SK-N-MC (cell line): ENCODE results near the gene TRMT2A.

Experiments
- DNase-seq: peaks from one replicate; pipeline ENCODE4 v3.0.0-alpha.2; 2011; ENCODE audit warnings: low read depth, low spot score
- H3K27ac ChIP-seq: fragments of 200-600 bp; sonication (generic); 2 replicates; pipeline ENCODE4 v1.5.1; 2016; ENCODE audit warnings: mixed run types
- H3K36me3 ChIP-seq: fragments of 200-600 bp; sonication (generic); 2 replicates; pipeline ENCODE4 v1.6.1; 2017; ENCODE audit warnings: antibody characterized with exemption, low read length, mixed read lengths; ENCODE audit not compliant: insufficient read depth
- H3K4me3 ChIP-seq: fragments of 200-600 bp; sonication (generic); 2 replicates; pipeline ENCODE4 v1.5.1; 2016
- H3K9ac ChIP-seq: fragments of 200-600 bp; sonication (generic); 2 replicates; pipeline ENCODE4 v1.8.0; 2017; ENCODE audit warnings: mixed run types, mixed read lengths; ENCODE audit not compliant: insufficient read length
- H3K9me3 ChIP-seq: fragments of 200-600 bp; sonication (generic); 2 replicates; pipeline ENCODE4 v1.6.1; 2017; ENCODE audit warnings: low read depth, mild to moderate bottlenecking, antibody characterized with exemption, low read length, moderate library complexity, mixed read lengths
- EZH2 ChIP-seq: fragments of 200-600 bp; sonication (generic); IDR thresholded peaks from one replicate; pipeline ENCODE4 v1.6.1; 2017; ENCODE audit warnings: antibody characterized with exemption
- FOXP2 ChIP-seq: optimal IDR thresholded peaks from 2 replicates; pipeline ENCODE3; 2011; ENCODE audit warnings: mild to moderate bottlenecking, moderate library complexity; ENCODE audit not compliant: insufficient read depth; ENCODE audit errors: extremely low read length, control extremely low read depth
- POLR2AphosphoS5 ChIP-seq: IDR thresholded peaks from 2 replicates; pipeline ENCODE4 v1.6.1; 2012; ENCODE audit warnings: mild to moderate bottlenecking, low read depth, low read length, borderline replicate concordance

TRMT2A gene

GRCh38 chr22:20138417-20138738, 21.4 kb upstream of the TRMT2A start:
- Histone ChIP-seq H3K4me3 (no peak overlapping the region), H3K9me3 (no peaks in the 10 kb centered on the region), H3K36me3 (no peaks in the 10 kb centered on the region), H3K27ac (no peak overlapping the region), H3K9ac (no peak overlapping the region)
- no peak for DNase-seq
- TF ChIP-seq POLR2AphosphoS5 (no peak), EZH2 (no peak), FOXP2 (no peak)

GRCh38 chr22:20137671-20138416, 20.8 kb upstream of the TRMT2A start:
- no peak overlapping the region for H3K9ac ChIP-seq
- no peaks in the 10 kb centered on the region for H3K36me3 ChIP-seq
- no peak overlapping the region for H3K27ac ChIP-seq
- H3K9me3 ChIP-seq, result no peaks in the 10 kb centered on the region
- TF ChIP-seq FOXP2 (no peak), EZH2 (no peak), POLR2AphosphoS5 (no peak)
- DNase-seq, result no peak
- H3K4me3 ChIP-seq, result no peak overlapping the region

DNA sequence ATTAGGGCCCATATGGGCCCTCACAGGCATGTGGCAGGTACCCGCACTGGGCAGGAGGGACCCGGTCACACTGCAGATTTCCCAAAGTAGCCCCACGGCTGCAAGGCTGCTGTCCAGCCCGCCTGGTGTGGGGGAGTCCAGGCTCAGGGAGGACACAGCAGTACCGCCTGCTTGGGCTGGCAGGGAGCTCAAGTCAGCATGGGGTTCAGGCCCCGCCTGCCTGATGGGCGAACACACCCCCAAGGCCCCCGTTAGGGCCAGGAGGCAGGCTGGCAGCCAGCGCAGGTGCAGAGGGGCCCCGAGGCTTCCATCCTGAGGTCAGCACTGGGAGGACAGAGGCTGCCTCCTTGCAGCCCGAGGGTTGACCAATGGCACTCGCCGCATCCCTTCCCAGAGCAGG, 20.1 kb upstream of the TRMT2A start:
- Histone ChIP-seq H3K27ac (no peak overlapping the region), H3K9ac (no peak overlapping the region), H3K9me3 (no peaks in the 10 kb centered on the region), H3K36me3 (no peaks in the 10 kb centered on the region), H3K4me3 (no peak overlapping the region)
- TF ChIP-seq FOXP2 (no peak), POLR2AphosphoS5 (no peak), EZH2 (no peak)
- no peak for DNase-seq

- Histone ChIP-seq H3K4me3 (no peak overlapping the region), H3K9ac (no peak overlapping the region), H3K27ac (no peak overlapping the region), H3K9me3 (no peaks in the 10 kb centered on the region), H3K36me3 (no peaks in the 10 kb centered on the region)
- TF ChIP-seq FOXP2 (no peak), POLR2AphosphoS5 (no peak), EZH2 (no peak)
- no peak for DNase-seq
Measured at GRCh38 chr22:20136603-20136873, 19.5 kb upstream of the TRMT2A start.

DNA sequence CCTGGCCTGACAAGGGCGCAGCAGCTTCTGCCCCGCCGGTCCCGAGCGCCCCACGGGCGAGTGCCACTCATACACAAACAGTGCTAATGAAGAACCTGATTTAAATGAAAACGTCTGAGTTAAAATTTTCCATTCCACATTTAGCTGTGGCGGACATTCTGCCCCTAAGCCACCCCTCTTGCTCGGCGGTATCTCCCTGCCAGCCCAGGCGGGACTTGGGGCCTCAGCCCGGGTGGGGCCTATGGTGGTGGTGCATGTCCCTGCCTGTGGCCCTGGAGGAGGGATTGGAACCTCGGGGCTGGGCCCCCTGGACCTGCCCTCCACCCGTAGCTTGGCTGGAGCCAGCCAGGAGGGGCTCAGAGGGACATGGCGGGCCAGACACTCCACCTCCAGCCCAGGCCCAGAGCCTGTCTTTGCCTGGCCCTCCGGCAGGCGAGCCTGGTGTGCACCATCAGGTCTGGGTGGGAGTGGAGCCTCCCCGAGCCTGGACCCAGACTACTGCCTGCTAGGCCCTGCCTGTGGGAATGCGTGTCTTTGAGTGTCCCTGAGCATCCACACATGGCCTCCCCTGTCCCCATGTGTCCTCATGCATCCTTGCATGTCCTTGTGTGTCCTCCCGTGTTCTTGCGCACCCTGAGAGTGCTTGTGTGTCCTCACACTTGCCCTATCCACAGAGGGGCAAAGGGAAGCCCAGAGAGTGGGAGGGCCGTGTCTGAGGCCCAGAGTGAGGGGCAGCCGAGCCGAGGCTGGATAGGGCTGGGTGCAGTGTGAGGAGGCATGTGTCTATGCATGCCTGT, 19.0 kb upstream of the TRMT2A start:
- Histone ChIP-seq H3K27ac (no peak overlapping the region), H3K36me3 (no peaks in the 10 kb centered on the region), H3K9me3 (no peaks in the 10 kb centered on the region), H3K4me3 (no peak overlapping the region), H3K9ac (no peak overlapping the region)
- TF ChIP-seq EZH2 (no peak), FOXP2 (no peak), POLR2AphosphoS5 (no peak)
- DNase-seq, result no peak

DNA sequence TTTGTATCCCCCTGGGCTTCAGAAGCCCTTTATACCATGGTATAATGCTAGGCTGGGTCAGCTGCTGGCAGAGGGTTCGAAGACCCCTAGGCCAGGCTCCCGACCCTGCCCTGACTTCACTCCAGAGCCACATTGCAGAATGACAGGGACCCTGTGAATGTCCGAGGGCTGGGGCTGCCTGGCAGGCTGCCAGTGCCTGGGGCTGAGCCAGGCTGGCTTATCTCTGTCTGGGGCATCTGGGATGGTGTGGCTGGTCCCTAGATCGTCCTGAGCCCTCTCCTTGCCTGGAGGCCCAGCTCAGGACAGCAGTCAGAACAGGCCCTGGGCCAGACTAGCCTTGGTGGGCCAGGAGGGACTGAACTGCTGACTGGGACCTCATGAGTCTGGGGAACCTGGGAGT, 18.2 kb upstream of the TRMT2A start:
- TF ChIP-seq FOXP2 (no peak), POLR2AphosphoS5 (no peak), EZH2 (no peak)
- H3K4me3 ChIP-seq, result no peak overlapping the region
- DNase-seq, result no peak
- no peaks in the 10 kb centered on the region for H3K36me3 ChIP-seq
- H3K9ac ChIP-seq, result no peak overlapping the region
- H3K27ac ChIP-seq, result no peak overlapping the region
- no peaks in the 10 kb centered on the region for H3K9me3 ChIP-seq

- Histone ChIP-seq H3K4me3 (no peak overlapping the region), H3K27ac (no peak overlapping the region), H3K9me3 (no peaks in the 10 kb centered on the region), H3K9ac (no peak overlapping the region), H3K36me3 (no peaks in the 10 kb centered on the region)
- TF ChIP-seq POLR2AphosphoS5 (no peak), FOXP2 (no peak), EZH2 (no peak)
- DNase-seq, result no peak
Measured at GRCh38 chr22:20133930-20134549, 17.0 kb upstream of the TRMT2A start.

- Histone ChIP-seq H3K9me3 (no peaks in the 10 kb centered on the region), H3K4me3 (peak overlapping the region; percentile 76), H3K36me3 (0 out of 2 replicates have a peak, but pooled peaks cover 4% of the 10 kb centered on the region), H3K9ac (peak overlapping the region; percentile 57), H3K27ac (no peak overlapping the region)
- TF ChIP-seq EZH2 (no peak), POLR2AphosphoS5 (no peak)
- DNase-seq, result no peak
Measured at GRCh38 chr22:20132686-20133246, 15.7 kb upstream of the TRMT2A start.

- Histone ChIP-seq H3K27ac (no peak overlapping the region), H3K4me3 (peak overlapping the region; percentile 76), H3K9me3 (no peaks in the 10 kb centered on the region), H3K36me3 (peaks cover 10% of the 10 kb centered on the region; the same call in 1 of the 2 replicates), H3K9ac (peak overlapping the region; percentile 57)
- no peak for DNase-seq
- TF ChIP-seq POLR2AphosphoS5, result no peak
- TF ChIP-seq FOXP2, result no peak
- TF ChIP-seq EZH2, result no peak
Measured at GRCh38 chr22:20131859-20132685, 15.0 kb upstream of the TRMT2A start.
